NCI-H526 (cell line): ENCODE data around the gene CDH4.

ENCODE experiments used
- DNase-seq, 2 experiments: peaks; one replicate each; lab custom pipeline; 2025; lab: John Stamatoyannopoulos, UW

Gene CDH4

DNA sequence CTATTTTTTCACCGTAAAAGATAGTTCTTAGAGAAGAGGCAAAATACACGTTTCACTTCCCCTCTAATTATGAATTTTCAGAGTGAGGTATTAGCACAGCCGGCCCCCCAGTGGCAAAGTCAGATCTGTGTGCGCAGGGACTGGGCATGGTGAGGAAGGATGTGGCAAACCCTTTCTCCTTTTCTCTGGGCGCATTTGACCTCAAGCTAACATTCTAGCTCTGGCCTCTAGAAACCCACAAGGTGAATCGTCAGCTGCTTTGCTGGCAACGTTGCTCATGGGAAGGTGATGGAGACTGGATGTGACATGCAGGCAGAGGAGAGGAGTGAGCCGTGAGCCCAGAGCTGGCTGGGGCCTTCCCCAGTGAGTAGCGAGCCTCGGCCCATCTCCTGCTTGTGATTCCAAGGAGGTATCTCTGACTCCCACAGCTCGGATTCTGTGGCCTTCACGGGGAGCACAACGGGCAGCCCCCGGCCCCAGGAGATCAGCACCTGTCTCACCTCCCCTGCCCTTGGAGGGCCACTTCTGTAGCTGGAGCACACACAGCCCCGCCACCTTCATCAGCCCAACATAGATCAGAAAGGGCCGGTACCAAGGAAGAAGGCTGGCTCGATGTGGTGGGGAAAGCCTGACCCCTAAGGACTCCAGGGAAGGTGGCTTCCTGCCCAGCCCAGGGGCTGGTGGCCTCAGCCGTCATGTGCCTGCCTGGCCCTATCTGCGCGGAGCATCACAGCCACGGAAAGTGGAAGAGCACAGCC lies 660.8 kb downstream of the CDH4 start:
- no peak for DNase-seq

GRCh38 chr20:61913423-61914225 lies 661.6 kb downstream of the CDH4 start:
- no peak for DNase-seq

- DNase-seq = no peak
These were observed 663.0 kb downstream of the CDH4 start for GRCh38 chr20:61915101-61915500.

DNA sequence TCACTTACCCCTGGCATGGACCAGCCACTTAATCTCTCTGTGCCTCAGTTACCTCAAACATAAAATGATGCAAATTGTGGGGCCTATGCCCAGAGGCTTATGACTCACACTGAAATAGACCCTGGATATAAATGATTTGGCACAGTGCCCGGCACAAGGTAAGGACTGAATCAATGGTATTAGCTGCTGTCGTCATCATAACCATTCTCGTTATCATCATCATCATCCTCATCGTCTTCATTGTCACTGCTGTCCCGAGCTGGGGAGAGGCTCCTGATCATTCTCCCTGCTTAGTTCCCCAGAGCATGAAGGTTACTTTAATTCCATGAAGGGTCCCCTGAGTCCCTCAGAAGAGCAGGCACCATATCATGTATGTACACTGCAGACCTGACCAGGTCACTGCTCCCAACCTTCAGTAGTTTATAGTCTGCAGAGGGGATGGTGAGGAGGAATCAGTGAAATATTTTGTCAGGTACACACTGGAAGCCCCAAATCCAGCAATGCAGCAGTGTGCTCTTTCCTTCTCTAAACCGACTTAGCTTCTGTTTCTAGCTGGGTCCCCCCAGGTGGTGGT lies 664.3 kb downstream of the CDH4 start:
- no peak for DNase-seq

DNA sequence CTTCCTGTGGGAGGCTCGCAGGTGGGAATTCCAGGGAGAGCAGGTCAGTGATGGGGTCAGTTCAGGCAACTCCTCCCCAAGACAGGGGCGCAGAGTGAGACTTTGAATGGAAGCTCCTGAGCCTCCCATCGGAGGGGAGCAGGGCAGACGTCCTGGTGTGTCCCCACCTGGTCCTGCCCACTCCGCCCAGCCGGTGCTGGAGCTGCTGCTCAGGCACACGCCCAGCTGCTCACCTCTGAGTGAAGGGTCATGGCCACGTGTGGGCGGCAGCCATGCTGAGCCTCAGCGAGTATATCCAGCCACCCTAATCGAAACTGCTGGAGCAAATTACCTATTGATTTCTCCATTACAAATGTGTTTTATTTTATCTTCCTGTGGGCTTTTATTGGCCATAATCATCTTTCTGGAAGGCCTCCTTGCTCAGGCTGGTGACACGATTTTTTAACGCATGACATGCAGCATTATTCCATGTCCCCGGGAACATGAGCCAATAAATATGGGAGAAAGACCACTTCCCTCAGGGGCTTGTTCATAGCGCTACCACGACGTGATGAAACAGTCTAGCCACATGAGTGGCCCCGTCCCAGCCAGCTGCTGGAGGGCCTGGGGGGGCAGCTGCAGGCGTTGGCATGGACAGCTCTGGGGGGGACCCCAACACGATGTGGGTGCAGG lies 665.5 kb downstream of the CDH4 start:
- no peak for DNase-seq

GRCh38 chr20:61918548-61918947 lies 666.5 kb downstream of the CDH4 start:
- DNase-seq = no peak

DNA sequence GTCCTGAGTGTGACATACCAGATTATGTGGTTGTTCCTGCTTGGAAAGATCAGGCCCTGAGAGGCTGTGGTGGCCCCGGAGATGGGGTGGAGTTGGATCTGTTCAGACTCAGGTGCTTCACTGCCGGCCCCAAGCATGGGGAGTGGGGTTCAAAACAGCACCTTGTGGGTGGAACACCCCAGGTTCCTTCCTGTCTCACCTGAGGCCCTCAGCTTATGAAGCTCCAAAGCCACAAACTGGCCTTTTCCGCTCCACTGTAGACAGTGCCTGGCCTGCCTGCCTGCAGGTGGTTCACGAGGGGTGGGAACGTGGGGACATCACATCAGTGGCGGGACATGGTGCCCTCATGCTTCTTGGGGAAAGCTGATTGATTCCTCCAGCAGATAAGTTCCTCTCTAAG lies 667.2 kb downstream of the CDH4 start:
- no peak for DNase-seq

DNA sequence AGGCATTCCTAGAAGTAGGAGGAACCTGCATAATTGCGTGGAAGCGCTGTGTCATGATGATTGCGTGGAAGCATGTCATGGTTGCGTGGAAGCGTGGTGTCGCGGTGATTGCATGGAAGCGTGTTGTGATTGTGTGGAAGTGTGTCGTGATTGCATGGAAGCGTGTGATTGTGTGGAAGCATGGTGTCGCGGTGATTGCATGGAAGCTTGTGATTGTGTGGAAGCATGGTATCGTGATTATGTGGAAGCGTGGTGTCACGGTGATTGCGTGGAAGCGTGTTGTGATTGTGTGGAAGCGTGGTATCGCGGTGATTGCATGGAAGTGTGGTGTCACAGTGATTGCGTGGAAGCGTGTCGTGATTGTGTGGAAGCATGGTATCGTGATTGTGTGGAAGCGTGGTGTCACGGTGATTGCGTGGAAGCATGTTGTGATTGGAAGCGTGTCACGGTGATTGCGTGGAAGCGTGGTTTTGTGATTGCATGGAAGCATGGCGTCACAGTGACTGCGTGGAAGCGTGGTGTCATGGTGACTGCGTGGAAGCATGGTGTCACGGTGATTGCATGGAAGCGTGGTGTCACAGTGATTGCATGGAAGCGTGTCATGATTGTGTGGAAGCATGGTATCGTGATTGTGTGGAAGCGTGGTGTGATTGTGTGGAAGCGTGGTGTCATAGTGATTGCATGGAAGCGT lies 667.8 kb downstream of the CDH4 start:
- no peak for DNase-seq

DNA sequence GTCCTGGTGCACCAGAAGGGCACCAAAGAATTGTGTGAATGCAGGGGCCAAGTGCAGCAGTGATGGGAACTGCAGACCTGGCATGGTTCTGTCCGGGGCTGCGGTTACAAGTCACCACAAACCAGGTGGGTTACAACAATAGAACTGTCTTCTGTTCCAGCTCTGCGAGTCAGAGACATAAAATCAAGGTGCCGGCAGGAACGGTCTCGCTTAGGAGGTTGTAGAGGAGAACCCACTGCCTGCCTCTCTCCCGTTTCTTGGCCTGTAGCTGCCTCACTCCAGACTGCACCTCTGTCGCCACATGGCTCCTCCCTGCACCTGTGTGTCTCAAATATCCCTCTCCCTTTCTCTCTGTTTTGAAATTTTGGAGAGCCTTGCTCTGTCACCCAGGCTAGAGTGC lies 670.4 kb downstream of the CDH4 start:
- no peak for DNase-seq

GRCh38 chr20:61922936-61923335 lies 670.9 kb downstream of the CDH4 start:
- DNase-seq = no peak

GRCh38 chr20:61923371-61924166 lies 671.5 kb downstream of the CDH4 start:
- no peak for DNase-seq

GRCh38 chr20:61924211-61924857 lies 672.3 kb downstream of the CDH4 start:
- no peak for DNase-seq

DNA sequence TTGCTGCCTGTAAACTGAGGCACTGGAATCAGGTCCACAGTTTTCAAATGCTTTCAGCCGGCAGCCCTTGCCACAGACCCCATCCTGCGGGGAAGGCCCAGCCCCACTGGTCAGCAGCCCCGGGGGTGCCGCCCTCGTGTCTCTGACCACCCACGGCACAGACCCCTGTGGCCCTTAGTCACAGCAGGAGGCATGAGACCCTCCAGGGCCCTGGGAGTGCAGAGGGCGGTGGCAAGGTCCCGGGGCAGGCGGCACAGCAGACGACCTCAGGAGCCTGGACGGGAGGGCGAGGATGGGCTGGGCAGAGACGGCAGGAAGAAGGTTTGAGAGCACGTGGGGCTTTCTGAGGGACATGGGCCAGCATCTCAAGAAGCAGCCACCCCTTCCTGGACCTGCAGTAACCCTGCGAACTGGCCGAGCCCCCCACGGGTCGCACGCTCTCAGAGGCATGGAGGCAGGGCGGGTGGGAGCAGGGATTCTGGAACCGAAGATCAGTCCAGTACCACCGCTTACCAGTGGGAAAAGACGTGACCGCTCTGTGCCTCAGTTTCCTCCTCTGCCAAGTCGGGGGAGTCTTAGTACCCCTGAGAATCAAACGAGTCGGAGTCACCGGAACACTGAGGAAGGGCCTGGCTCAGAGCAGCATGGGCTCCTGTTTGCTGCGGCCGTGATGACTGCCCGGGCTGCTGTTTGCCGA lies 672.9 kb downstream of the CDH4 start:
- no peak for DNase-seq

GRCh38 chr20:61925555-61926252 lies 673.6 kb downstream of the CDH4 start:
- DNase-seq = no peak

- DNase-seq = no peak
These were observed 674.2 kb downstream of the CDH4 start for GRCh38 chr20:61926253-61926613.

DNA sequence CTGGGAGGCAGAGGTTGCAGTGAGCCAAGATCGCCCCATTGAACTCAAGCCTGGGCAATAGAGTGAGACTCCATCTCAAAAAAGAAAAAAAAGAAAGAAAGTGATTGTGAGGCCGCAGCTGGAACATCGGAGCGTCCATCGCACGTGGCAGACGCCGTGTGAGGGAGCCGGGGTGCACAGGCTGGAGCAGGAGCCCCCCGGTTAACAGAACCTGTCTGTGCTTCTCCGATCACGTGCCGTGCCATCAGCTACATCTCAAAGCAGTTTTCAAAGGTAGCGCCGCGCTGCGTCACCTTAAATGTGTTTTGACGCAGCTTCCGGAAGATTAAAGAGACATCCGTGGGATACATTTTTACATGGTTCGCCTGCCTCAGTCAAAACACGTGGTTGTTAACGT lies 674.7 kb downstream of the CDH4 start:
- DNase-seq = peak in 1 of 2 experiments; percentile 26

- DNase-seq = peak in 1 of 2 experiments; percentile 31
These were observed 675.2 kb downstream of the CDH4 start for GRCh38 chr20:61927193-61927825.

GRCh38 chr20:61927826-61928541 lies 675.9 kb downstream of the CDH4 start:
- DNase-seq = no peak
